B cell (primary cell): Measurements from ENCODE around the gene PYGM. TPM values are rescaled to one million over a fixed set of nuclear protein-coding genes. Genes with fewer than 3 reads are reported as not detected.

Experiments used
- ATAC-seq: fragments of 200-7000 bp; cut with Tn5 transposase; one replicate; pipeline ENCODE4 v1.10.0; 2021; ENCODE audit warnings: low read depth, mild to moderate bottlenecking, moderate number of reproducible peaks, moderate library complexity
- CTCF ChIA-PET: fragments of 350-600 bp; sonication (Branson Sonifier 250); formaldehyde crosslinking; loops from one replicate; lab custom pipeline; 2021; ENCODE audit warnings: antibody characterized with exemption, inconsistent platforms; lab: Charles Lee
- POLR2A ChIA-PET: fragments of 350-600 bp; sonication (Branson Sonifier 250); formaldehyde crosslinking; loops from one replicate; lab custom pipeline; 2021; ENCODE audit warnings: antibody characterized with exemption; lab: Charles Lee
- DNase-seq: peaks from one replicate; pipeline ENCODE4 v3.0.0; 2013
- H2AFZ ChIP-seq: 2 replicates; pipeline ENCODE4 v1.6.1; 2012; ENCODE audit warnings: mild to moderate bottlenecking, low read depth, low read length; ENCODE audit not compliant: insufficient read depth, poor library complexity, severe bottlenecking
- H3K27ac ChIP-seq, 2 donors: 1 replicate in 1 of 2; 2 replicates in 1 of 2; pipeline ENCODE4 v1.5.1; 2012 to 2013; ENCODE audit warnings: low read length in 2 of 2, mild to moderate bottlenecking in 2 of 2, moderate library complexity in 1 of 2
- H3K27me3 ChIP-seq, 4 experiments: fragments of 200-600 bp in 1 of 4; sonication (generic) in 1 of 4; replicated peaks in 1 of 4; 1 replicate in 2 of 4; 2 replicates in 2 of 4; pipeline versions ENCODE4 v1.6.1 to v1.7.0; 2013 to 2016; ENCODE audit warnings: low read length in 3 of 4, mild to moderate bottlenecking in 2 of 4, mixed read lengths in 1 of 4, moderate library complexity in 1 of 4; ENCODE audit not compliant: insufficient read depth in 4 of 4, control insufficient read depth in 3 of 4; ENCODE audit errors: control extremely low read depth in 1 of 4
- H3K36me3 ChIP-seq, 2 experiments: replicated peaks in 1 of 2; 1 replicate in 1 of 2; 2 replicates in 1 of 2; pipeline versions ENCODE4 v1.6.1 to v1.7.1; 2013; ENCODE audit warnings: low read length in 1 of 2; ENCODE audit not compliant: insufficient read depth in 2 of 2, control insufficient read depth in 1 of 2; ENCODE audit errors: control extremely low read depth in 1 of 2, extremely low read depth in 1 of 2
- H3K4me1 ChIP-seq, 2 donors: fragments of 200-600 bp in 1 of 2; sonication (generic) in 1 of 2; 1 replicate in 1 of 2; 2 replicates in 1 of 2; pipeline versions ENCODE4 v1.5.1 to v1.6.1; 2013 to 2017; ENCODE audit warnings: low read length in 2 of 2; ENCODE audit not compliant: control insufficient read depth in 2 of 2, insufficient read depth in 2 of 2
- H3K4me2 ChIP-seq: replicated peaks from 2 replicates; pipeline ENCODE3; 2012; ENCODE audit warnings: mild to moderate bottlenecking, low read depth, low read length; ENCODE audit not compliant: poor library complexity, severe bottlenecking
- H3K4me3 ChIP-seq, 5 experiments: fragments of 200-600 bp in 1 of 5; sonication (generic) in 1 of 5; 1 replicate in 3 of 5; 2 replicates in 2 of 5; pipeline versions ENCODE4 v1.5.1 to v1.7.0; 2011 to 2016; ENCODE audit warnings: low read length in 4 of 5, mild to moderate bottlenecking in 4 of 5, low read depth in 2 of 5, control low read depth in 1 of 5, moderate library complexity in 1 of 5; ENCODE audit not compliant: insufficient read depth in 1 of 5; ENCODE audit errors: control extremely low read depth in 1 of 5, extremely low read depth in 1 of 5
- H3K79me2 ChIP-seq: fragments of 200-600 bp; sonication (generic); one replicate; pipeline ENCODE4 v1.6.0; 2016; ENCODE audit warnings: low read length; ENCODE audit not compliant: control insufficient read depth, insufficient read depth
- H3K9ac ChIP-seq: fragments of 200-600 bp; sonication (generic); 2 replicates; pipeline ENCODE4 v1.6.1; 2017; ENCODE audit warnings: mild to moderate bottlenecking, low read length, moderate library complexity
- H3K9me3 ChIP-seq, 3 donors: one replicate each; pipeline versions ENCODE4 v1.6.1 to v1.7.1; 2013; ENCODE audit warnings: low read length in 2 of 3; ENCODE audit not compliant: control insufficient read depth in 2 of 3, insufficient read depth in 1 of 3; ENCODE audit errors: control extremely low read depth in 1 of 3
- H4K20me1 ChIP-seq: 2 replicates; pipeline ENCODE4 v1.6.0; 2012; ENCODE audit warnings: mild to moderate bottlenecking, low read length; ENCODE audit not compliant: insufficient read depth, control insufficient read depth, poor library complexity, severe bottlenecking
- H3K27ac Mint-ChIP-seq: one replicate; pipeline ENCODE4 v1.8.0; 2021; ENCODE audit warnings: mixed read lengths
- H3K27me3 Mint-ChIP-seq: one replicate; pipeline ENCODE4 v1.8.0; 2021; ENCODE audit warnings: mixed read lengths
- H3K4me1 Mint-ChIP-seq: one replicate; pipeline ENCODE4 v1.8.0; 2021; ENCODE audit warnings: mixed read lengths
- H3K4me3 Mint-ChIP-seq: one replicate; pipeline ENCODE4 v1.8.0; 2021; ENCODE audit warnings: mixed read lengths
- H3K9me3 Mint-ChIP-seq: one replicate; pipeline ENCODE4 v1.8.0; 2022; ENCODE audit warnings: mixed read lengths; ENCODE audit not compliant: insufficient read depth
- CTCF ChIP-seq: fragments of 200-600 bp; IDR thresholded peaks from one replicate; pipeline ENCODE4 v1.8.0; 2022; ENCODE audit warnings: antibody characterized with exemption, mild to moderate bottlenecking
- EZH2 ChIP-seq: IDR thresholded peaks from 2 replicates; pipeline ENCODE4 v1.6.1; 2012; ENCODE audit warnings: borderline replicate concordance, low read depth, mild to moderate bottlenecking, moderate library complexity, low read length; ENCODE audit not compliant: insufficient read depth, poor library complexity, severe bottlenecking
- WGBS: methylation state at CpG from one replicate; pipeline ENCODE4 v1.1.5; 2013; ENCODE audit warnings: missing lambda C conversion rate; ENCODE audit not compliant: insufficient coverage; 5-methylcytosine and 5-hydroxymethylcytosine counted together
- intact Hi-C: fragments of 100-400 bp; cut with micrococcal nuclease; formaldehyde crosslinking; loops from one replicate; pipeline ENCODE4 v1.10.0; 2022
- polyA plus RNA-seq: library from polyadenylated mRNA; depleted of rRNA; stranded (reverse); fragments of >200 nt; gene quantifications from 2 replicates; pipeline ENCODE4 v1.2.3, GENCODE V29; 2012
- total RNA-seq, 2 donors: library from RNA; stranded (reverse); fragments of 120-200 nt in 1 of 2; gene quantifications; 1 replicate in 1 of 2; 2 replicates in 1 of 2; pipeline versions ENCODE4 v1.2.3 to v1.2.4, GENCODE V29; 2013 to 2022

The PYGM gene
- total and polyA plus RNA-seq, 2 donors (not counting 1 experiment from before 2014, with no cell fraction given), result 9.3 to 9.6 TPM

- Histone ChIP-seq H3K27me3 (no peaks in the 10 kb centered on the region), H3K36me3 (peaks cover 0 to 44% of the 10 kb centered on the region in 2 experiments), H3K9ac (no peak overlapping the region), H3K27ac (no peak overlapping the region), H4K20me1 (peaks cover 11% of the 10 kb centered on the region), H3K4me2 (peak overlapping the region; percentile 94), H3K79me2 (peaks cover 78% of the 10 kb centered on the region), H2AFZ (no peak overlapping the region), H3K4me3 (no peak overlapping the region), H3K9me3 (no peaks in the 10 kb centered on the region), H3K4me1 (peaks cover 43 to 51% of the 10 kb centered on the region in 2 donors)
- Mint-ChIP-seq H3K4me3 (peak overlapping the region; percentile 90), H3K4me1 (peaks cover 41% of the 10 kb centered on the region), H3K27ac (no peak overlapping the region), H3K9me3 (no peaks in the 10 kb centered on the region), H3K27me3 (no peaks in the 10 kb centered on the region)
- TF ChIP-seq EZH2 (no peak), CTCF (no peak)
- ChIA-PET CTCF (interaction anchor here (0.7 to 7.3 kb wide), 6 partner anchors 8 to 61 kb away, joined by 3 to 73 read pairs (median 4); partner anchors contain the start of gene RASGRP2), POLR2A (interaction anchor here (0.5 to 1.3 kb wide), 2 partner anchors 11 to 21 kb away, joined by 3 to 5 read pairs; no protein-coding TSS in a partner anchor)
- ATAC-seq (no peak), DNase-seq (peak; percentile 23)
- WGBS, result 94% methylated on average over 36 of the region's 41 CpGs
- intact Hi-C loops, result loop anchor here (5.0 kb wide), 1 partner anchor 333 kb away; no protein-coding TSS in a partner anchor
Observed at GRCh38 chr11:64804346-64805210, 44.8 kb upstream of the PYGM start.
